Astrocyte (in vitro differentiated cells and primary cell): ENCODE results near the gene DENND1B. TPM values are rescaled to one million over a fixed set of nuclear protein-coding genes. Genes with fewer than 3 reads are reported as not detected.

Experiments used
- DNase-seq: peaks from one replicate; pipeline ENCODE4 v3.0.0-alpha.2; 2010; ENCODE audit warnings: low read depth
- FAIRE-seq: peaks from 2 replicates; lab custom pipeline; 2011; peaks lifted over from hg19 to GRCh38; lab: Jason Lieb, UNC
- H2AFZ ChIP-seq: 2 replicates; pipeline ENCODE4 v1.6.0; 2012; ENCODE audit warnings: low read depth, low read length, inconsistent platforms
- H3K27ac ChIP-seq: 2 replicates; pipeline ENCODE4 v1.5.1; 2011; ENCODE audit warnings: low read depth, low read length, inconsistent platforms
- H3K27me3 ChIP-seq: 2 replicates; pipeline ENCODE4 v1.6.0; 2011; ENCODE audit warnings: low read length, inconsistent platforms; ENCODE audit not compliant: insufficient read depth
- H3K36me3 ChIP-seq: 2 replicates; pipeline ENCODE4 v1.5.1; 2011; ENCODE audit warnings: low read length, inconsistent platforms; ENCODE audit not compliant: insufficient read depth
- H3K4me1 ChIP-seq: 2 replicates; pipeline ENCODE4 v1.5.1; 2011; ENCODE audit warnings: low read length, inconsistent platforms; ENCODE audit not compliant: insufficient read depth
- H3K4me2 ChIP-seq: 2 replicates; pipeline ENCODE4 v1.6.0; 2012; ENCODE audit warnings: low read length, inconsistent platforms
- H3K4me3 ChIP-seq: 2 replicates; pipeline ENCODE4 v1.5.1; 2011; ENCODE audit warnings: low read depth, mild to moderate bottlenecking, low read length, inconsistent platforms; ENCODE audit not compliant: insufficient read depth
- H3K79me2 ChIP-seq: 2 replicates; pipeline ENCODE4 v1.6.0; 2012; ENCODE audit warnings: mild to moderate bottlenecking, low read length, inconsistent platforms; ENCODE audit not compliant: insufficient read depth
- H3K9ac ChIP-seq: 2 replicates; pipeline ENCODE4 v1.6.0; 2012; ENCODE audit warnings: mild to moderate bottlenecking, low read length, inconsistent platforms
- H3K9me3 ChIP-seq: 2 replicates; pipeline ENCODE4 v1.5.1; 2012; ENCODE audit warnings: low read depth, mild to moderate bottlenecking, low read length, inconsistent platforms; ENCODE audit not compliant: insufficient read depth
- H4K20me1 ChIP-seq: 2 replicates; pipeline ENCODE4 v1.6.0; 2012; ENCODE audit warnings: low read length, inconsistent platforms; ENCODE audit not compliant: insufficient read depth
- H3K27ac Mint-ChIP-seq: one replicate; pipeline ENCODE4 v1.8.0; 2021; ENCODE audit warnings: mild to moderate bottlenecking, mixed read lengths; ENCODE audit not compliant: unreplicated experiment
- H3K27me3 Mint-ChIP-seq: one replicate; pipeline ENCODE4 v1.8.0; 2021; ENCODE audit warnings: low read depth, mixed read lengths; ENCODE audit not compliant: unreplicated experiment
- H3K36me3 Mint-ChIP-seq: one replicate; pipeline ENCODE4 v1.8.0; 2021; ENCODE audit warnings: low read depth, mixed read lengths; ENCODE audit not compliant: unreplicated experiment
- H3K4me1 Mint-ChIP-seq: one replicate; pipeline ENCODE4 v1.8.0; 2021; ENCODE audit warnings: low read depth, mixed read lengths; ENCODE audit not compliant: unreplicated experiment
- H3K4me3 Mint-ChIP-seq: one replicate; pipeline ENCODE4 v1.8.0; 2021; ENCODE audit warnings: mild to moderate bottlenecking, moderate library complexity, mixed read lengths; ENCODE audit not compliant: unreplicated experiment
- H3K9me3 Mint-ChIP-seq: one replicate; pipeline ENCODE4 v1.8.0; 2021; ENCODE audit warnings: mild to moderate bottlenecking, mixed read lengths; ENCODE audit not compliant: unreplicated experiment
- EZH2 ChIP-seq: IDR thresholded peaks from 2 replicates; pipeline ENCODE4 v1.6.1; 2012; ENCODE audit warnings: mild to moderate bottlenecking, low read length, inconsistent platforms; ENCODE audit not compliant: insufficient read depth
- total RNA-seq: library from RNA; stranded (reverse); gene quantifications from 2 replicates; pipeline ENCODE4 v1.2.1, GENCODE V29; 2021
- TF ChIP-seq, protein P1 (sequence below): IDR thresholded peaks from 2 replicates; pipeline ENCODE4 v1.5.1; 2011; ENCODE audit warnings: low read depth, mild to moderate bottlenecking, inconsistent platforms, low read length, moderate library complexity; ENCODE audit not compliant: insufficient read depth

The DENND1B gene
- total RNA-seq, 1 donor from 2014 or later = 9.6 TPM

DNA sequence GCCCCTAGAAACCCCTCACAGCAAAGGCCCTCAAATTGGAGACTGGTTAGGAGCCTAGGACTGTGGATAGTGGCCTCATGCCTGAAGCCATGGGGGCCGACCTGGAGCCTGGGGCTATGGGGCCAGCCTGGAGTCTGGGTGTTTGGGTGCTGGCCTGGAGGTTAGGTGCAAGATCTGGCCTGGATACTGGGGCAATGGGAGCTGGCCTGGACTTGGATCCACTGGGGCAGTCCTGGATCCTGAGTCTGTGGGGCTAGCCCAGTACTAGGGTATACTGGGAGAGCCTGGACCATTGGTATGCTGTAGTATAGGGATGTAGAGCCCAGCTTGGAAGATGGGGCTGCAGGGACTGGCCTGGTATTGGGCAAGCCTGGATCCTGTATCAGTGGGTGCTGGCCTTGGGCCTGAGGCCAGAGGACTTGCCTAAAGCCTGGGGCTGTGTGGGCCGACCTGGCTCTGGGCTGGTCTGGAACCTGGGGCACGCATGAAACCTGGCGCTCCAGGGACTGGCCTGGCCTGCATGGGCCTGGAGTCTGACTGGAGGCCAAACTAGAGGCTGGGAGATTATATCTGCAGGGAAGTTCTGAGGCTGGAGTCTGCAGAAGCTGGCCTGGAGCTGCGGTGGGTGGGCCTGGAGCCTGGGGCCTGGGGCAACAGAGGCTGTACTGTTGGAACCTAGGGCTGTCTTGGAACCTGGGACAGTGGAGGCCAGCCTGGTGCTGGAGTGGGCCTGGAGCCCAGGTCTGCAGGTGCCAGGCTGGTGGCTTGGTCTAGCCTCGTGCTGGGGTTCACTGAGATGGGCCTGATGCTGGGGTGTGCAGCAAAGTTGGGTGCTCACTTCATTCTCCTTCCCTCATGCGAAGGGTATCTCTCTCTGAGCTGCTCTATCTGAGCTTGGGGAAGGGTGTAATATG, 12.6 kb upstream of the DENND1B start:
- Mint-ChIP-seq H3K4me1 (peaks cover 14% of the 10 kb centered on the region), H3K9me3 (no peaks in the 10 kb centered on the region), H3K36me3 (no peaks in the 10 kb centered on the region), H3K4me3 (no peak overlapping the region), H3K27me3 (no peaks in the 10 kb centered on the region), H3K27ac (no peak overlapping the region)
- H3K9ac ChIP-seq = no peak overlapping the region
- H4K20me1 ChIP-seq = no peaks in the 10 kb centered on the region
- no peaks in the 10 kb centered on the region for H3K27me3 ChIP-seq
- H3K9me3 ChIP-seq = no peaks in the 10 kb centered on the region
- H3K27ac ChIP-seq = no peak overlapping the region
- no peak for FAIRE-seq
- H3K4me2 ChIP-seq = no peak overlapping the region
- DNase-seq = no peak
- H3K36me3 ChIP-seq = no peaks in the 10 kb centered on the region
- H3K79me2 ChIP-seq = no peaks in the 10 kb centered on the region
- no peak overlapping the region for H2AFZ ChIP-seq
- no peaks in the 10 kb centered on the region for H3K4me1 ChIP-seq
- TF ChIP-seq, protein P1, sequence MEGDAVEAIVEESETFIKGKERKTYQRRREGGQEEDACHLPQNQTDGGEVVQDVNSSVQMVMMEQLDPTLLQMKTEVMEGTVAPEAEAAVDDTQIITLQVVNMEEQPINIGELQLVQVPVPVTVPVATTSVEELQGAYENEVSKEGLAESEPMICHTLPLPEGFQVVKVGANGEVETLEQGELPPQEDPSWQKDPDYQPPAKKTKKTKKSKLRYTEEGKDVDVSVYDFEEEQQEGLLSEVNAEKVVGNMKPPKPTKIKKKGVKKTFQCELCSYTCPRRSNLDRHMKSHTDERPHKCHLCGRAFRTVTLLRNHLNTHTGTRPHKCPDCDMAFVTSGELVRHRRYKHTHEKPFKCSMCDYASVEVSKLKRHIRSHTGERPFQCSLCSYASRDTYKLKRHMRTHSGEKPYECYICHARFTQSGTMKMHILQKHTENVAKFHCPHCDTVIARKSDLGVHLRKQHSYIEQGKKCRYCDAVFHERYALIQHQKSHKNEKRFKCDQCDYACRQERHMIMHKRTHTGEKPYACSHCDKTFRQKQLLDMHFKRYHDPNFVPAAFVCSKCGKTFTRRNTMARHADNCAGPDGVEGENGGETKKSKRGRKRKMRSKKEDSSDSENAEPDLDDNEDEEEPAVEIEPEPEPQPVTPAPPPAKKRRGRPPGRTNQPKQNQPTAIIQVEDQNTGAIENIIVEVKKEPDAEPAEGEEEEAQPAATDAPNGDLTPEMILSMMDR = no peak
- no peak for TF ChIP-seq EZH2
- no peak overlapping the region for H3K4me3 ChIP-seq

DNA sequence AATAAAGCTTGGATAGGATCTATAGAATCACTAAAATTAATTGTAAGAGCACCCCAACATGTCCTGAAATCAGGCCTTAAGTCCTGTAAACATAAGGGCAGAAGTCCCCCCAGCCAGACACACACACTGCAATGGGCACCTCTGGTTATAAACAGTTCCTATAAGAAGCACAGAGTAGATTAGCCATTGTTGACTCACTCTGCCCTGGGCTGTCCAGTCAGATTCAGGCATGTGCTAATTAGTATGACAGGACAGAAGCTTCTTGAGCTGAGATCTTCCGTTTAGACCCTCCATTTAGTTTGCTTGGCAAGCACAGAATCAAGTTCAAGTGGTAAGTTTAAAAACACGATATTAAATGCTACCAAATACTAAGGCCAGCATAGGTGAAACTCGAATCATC, 11.8 kb upstream of the DENND1B start:
- no peak overlapping the region for H3K4me3 ChIP-seq
- Mint-ChIP-seq H3K36me3 (no peaks in the 10 kb centered on the region), H3K4me1 (peaks cover 22% of the 10 kb centered on the region), H3K9me3 (no peaks in the 10 kb centered on the region), H3K27me3 (no peaks in the 10 kb centered on the region), H3K4me3 (no peak overlapping the region), H3K27ac (no peak overlapping the region)
- H3K9ac ChIP-seq = no peak overlapping the region
- DNase-seq = peak; percentile 44
- no peak for FAIRE-seq
- H3K27ac ChIP-seq = no peak overlapping the region
- H3K36me3 ChIP-seq = no peaks in the 10 kb centered on the region
- H3K9me3 ChIP-seq = no peaks in the 10 kb centered on the region
- H2AFZ ChIP-seq = no peak overlapping the region
- no peaks in the 10 kb centered on the region for H3K4me1 ChIP-seq
- no peaks in the 10 kb centered on the region for H3K79me2 ChIP-seq
- no peaks in the 10 kb centered on the region for H3K27me3 ChIP-seq
- no peak for TF ChIP-seq EZH2
- TF ChIP-seq, protein P1 = no peak
- no peaks in the 10 kb centered on the region for H4K20me1 ChIP-seq
- H3K4me2 ChIP-seq = no peak overlapping the region

DNA sequence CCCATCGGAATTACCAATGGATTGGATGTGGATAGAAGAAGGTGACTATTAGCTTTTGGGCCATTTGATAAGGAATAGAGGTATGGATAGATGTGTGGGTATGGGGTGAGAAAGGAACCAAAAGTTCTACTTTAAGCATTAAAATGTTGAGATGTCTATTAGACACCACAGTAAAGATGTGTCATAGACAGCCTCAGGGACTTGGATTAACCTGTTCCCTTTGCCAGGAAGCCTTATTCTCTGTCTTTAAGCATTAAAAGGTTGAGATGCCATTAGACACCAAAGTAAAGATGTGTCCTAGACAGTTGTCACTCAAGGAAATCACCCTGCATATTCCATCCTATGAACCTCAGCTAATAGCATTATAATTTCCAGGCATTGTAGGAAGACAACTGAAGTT, 11.0 kb upstream of the DENND1B start:
- Mint-ChIP-seq H3K4me3 (no peak overlapping the region), H3K4me1 (peaks cover 25% of the 10 kb centered on the region), H3K27me3 (no peaks in the 10 kb centered on the region), H3K9me3 (no peaks in the 10 kb centered on the region), H3K27ac (no peak overlapping the region), H3K36me3 (no peaks in the 10 kb centered on the region)
- Histone ChIP-seq H3K27me3 (no peaks in the 10 kb centered on the region), H4K20me1 (no peaks in the 10 kb centered on the region), H3K4me1 (no peaks in the 10 kb centered on the region), H3K9me3 (no peaks in the 10 kb centered on the region), H3K79me2 (no peaks in the 10 kb centered on the region), H3K36me3 (no peaks in the 10 kb centered on the region), H3K4me3 (no peak overlapping the region), H3K9ac (no peak overlapping the region), H3K27ac (no peak overlapping the region), H2AFZ (no peak overlapping the region), H3K4me2 (no peak overlapping the region)
- DNase-seq (no peak), FAIRE-seq (no peak)
- TF ChIP-seq, protein P1 = no peak
- no peak for TF ChIP-seq EZH2
